HepG2 (cell line): Measurements from ENCODE around the gene FAM117A. TPM values are rescaled to one million over a fixed set of nuclear protein-coding genes. Genes with fewer than 3 reads are reported as not detected.

ENCODE experiments used
- ATAC-seq: fragments of 200-7000 bp; cut with Tn5 transposase; 3 replicates; pipeline ENCODE4 v1.9.1; 2020; ENCODE audit warnings: mild to moderate bottlenecking, moderate library complexity
- BruUV-seq: library from RNA; stranded (reverse); fragments of 400-500 nt; replicated peaks from 2 replicates; lab custom pipeline; 2021; lab: Mats Ljungman, UMichigan
- CTCF ChIA-PET: fragments of 300-600 bp; formaldehyde crosslinking; extraction: SDS; loops from one replicate; lab custom pipeline; 2021; ENCODE audit warnings: low total read pairs, inconsistent platforms, low intra/inter-chr PET ratio; lab: Yijun Ruan, JAX
- POLR2A ChIA-PET: fragments of 350-600 bp; sonication (Branson Sonifier 250); formaldehyde crosslinking; loops from one replicate; lab custom pipeline; 2020; ENCODE audit warnings: antibody characterized with exemption, inconsistent platforms; lab: Yijun Ruan, JAX
- DNase-seq: peaks from one replicate; pipeline ENCODE4 v3.0.0-alpha.2; 2015; ENCODE audit warnings: low spot score
- FAIRE-seq: peaks from 3 replicates; lab custom pipeline; 2011; peaks lifted over from hg19 to GRCh38; lab: Jason Lieb, UNC
- H2AFZ ChIP-seq: one replicate; pipeline ENCODE4 v1.6.1; 2011; ENCODE audit warnings: low read length, inconsistent platforms
- H3K27ac ChIP-seq: fragments of 300-600 bp; 3 replicates; pipeline ENCODE4 v1.8.0; 2011; ENCODE audit warnings: mixed run types, mild to moderate bottlenecking, mixed read lengths, low read length, inconsistent platforms; ENCODE audit not compliant: insufficient read depth; ENCODE audit errors: extremely low read length
- H3K27me3 ChIP-seq, 2 experiments: fragments of 200-600 bp in 1 of 2; 2 replicates in 1 of 2; 3 replicates in 1 of 2; pipeline versions ENCODE4 v1.6.0 to v1.8.0; 2011; ENCODE audit warnings: low read length in 2 of 2, mild to moderate bottlenecking in 2 of 2, moderate library complexity in 2 of 2, inconsistent platforms in 1 of 2; ENCODE audit not compliant: insufficient read depth in 2 of 2, control insufficient read depth in 1 of 2
- H3K36me3 ChIP-seq, 2 experiments: fragments of 200-600 bp in 1 of 2; replicated peaks in 1 of 2; 2 replicates in 1 of 2; 3 replicates in 1 of 2; pipeline versions ENCODE4 v1.5.1 to v1.8.0; 2011; ENCODE audit warnings: low read length in 2 of 2, inconsistent platforms in 1 of 2; ENCODE audit not compliant: insufficient read depth in 2 of 2, control insufficient read depth in 1 of 2
- H3K4me1 ChIP-seq: 2 replicates; pipeline ENCODE4 v1.5.1; 2012; ENCODE audit warnings: low read length, inconsistent platforms; ENCODE audit not compliant: insufficient read depth
- H3K4me2 ChIP-seq: 2 replicates; pipeline ENCODE4 v1.6.0; 2011; ENCODE audit warnings: low read depth, low read length, inconsistent platforms
- H3K4me3 ChIP-seq, 3 experiments: fragments of 200-600 bp in 1 of 3; sonication (generic), shearing (Covaris generic) in 1 of 3; replicated peaks in 1 of 3; 2 replicates each; pipeline ENCODE4 v1.5.1; 2011 to 2016; ENCODE audit warnings: low read length in 3 of 3, inconsistent platforms in 2 of 3, low read depth in 2 of 3, mild to moderate bottlenecking in 2 of 3, control low read depth in 1 of 3, mixed read lengths in 1 of 3; ENCODE audit not compliant: insufficient read depth in 1 of 3
- H3K79me2 ChIP-seq: one replicate; pipeline ENCODE4 v1.6.1; 2011; ENCODE audit warnings: low read length, inconsistent platforms; ENCODE audit not compliant: insufficient read depth
- H3K9ac ChIP-seq: 2 replicates; pipeline ENCODE4 v1.6.0; 2011; ENCODE audit warnings: mild to moderate bottlenecking, low read depth, low read length, inconsistent platforms; ENCODE audit not compliant: insufficient read depth
- H3K9me3 ChIP-seq: 2 replicates; pipeline ENCODE4 v1.5.1; 2012; ENCODE audit warnings: mild to moderate bottlenecking, low read length
- H4K20me1 ChIP-seq: 2 replicates; pipeline ENCODE4 v1.6.0; 2011; ENCODE audit warnings: inconsistent platforms, mild to moderate bottlenecking, low read length, moderate library complexity; ENCODE audit not compliant: insufficient read depth
- ATF7 ChIP-seq, 2 experiments: fragments of 450-650 bp in 1 of 2; sonication (generic) in 1 of 2; formaldehyde crosslinking in 1 of 2; IDR thresholded peaks; 2 replicates each; pipeline versions ENCODE4 v1.4.0 to v1.6.1; 2016 to 2020; ENCODE audit warnings: antibody characterized with exemption in 1 of 2, mild to moderate bottlenecking in 1 of 2, missing genetic modification reagents in 1 of 2
- CSRNP2 ChIP-seq: sonication (generic); formaldehyde crosslinking; conservative IDR thresholded peaks from 2 replicates; pipeline ENCODE4 v1.8.0; 2022; ENCODE audit warnings: low read depth, missing genetic modification reagents
- ELF1 ChIP-seq: sonication (generic); formaldehyde crosslinking; IDR thresholded peaks from 2 replicates; pipeline ENCODE4 v1.4.0; 2020; ENCODE audit warnings: missing genetic modification reagents
- HDAC6 ChIP-seq: fragments of 200-600 bp; sonication (generic); IDR thresholded peaks from 2 replicates; pipeline ENCODE4 v1.7.0; 2017; ENCODE audit warnings: mild to moderate bottlenecking, antibody characterized with exemption, low read length, low read depth
- HNF4A ChIP-seq: sonication (generic); formaldehyde crosslinking; IDR thresholded peaks from 2 replicates; pipeline ENCODE4 v1.4.0; 2020; ENCODE audit warnings: missing genetic modification reagents
- NFE2 ChIP-seq: sonication (generic); formaldehyde crosslinking; IDR thresholded peaks from 2 replicates; pipeline ENCODE4 v1.4.0; 2020; ENCODE audit warnings: missing genetic modification reagents
- PTBP1 ChIP-seq: fragments of 200-400 bp; formaldehyde crosslinking; IDR thresholded peaks from 2 replicates; pipeline ENCODE4 v1.6.1; 2018; ENCODE audit warnings: low read length, low read depth; ENCODE audit not compliant: poor library complexity, severe bottlenecking
- RFX1 ChIP-seq: fragments of 450-650 bp; IDR thresholded peaks from 2 replicates; pipeline ENCODE4 v1.6.1; 2017
- YY1 ChIP-seq: IDR thresholded peaks from 2 replicates; pipeline ENCODE4 v1.6.1; 2011; ENCODE audit warnings: low read length, low read depth, moderate library complexity, mild to moderate bottlenecking; ENCODE audit not compliant: insufficient read depth, insufficient replicate concordance
- ZBTB7B ChIP-seq: sonication (generic); formaldehyde crosslinking; IDR thresholded peaks from 2 replicates; pipeline ENCODE4 v1.4.0; 2020; ENCODE audit warnings: missing genetic modification reagents
- ZBTB8A ChIP-seq: sonication (generic); formaldehyde crosslinking; IDR thresholded peaks from 2 replicates; pipeline ENCODE4 v1.4.0; 2020; ENCODE audit warnings: mild to moderate bottlenecking, low read depth, missing genetic modification reagents, borderline replicate concordance
- ZNF615 ChIP-seq: sonication (generic); formaldehyde crosslinking; IDR thresholded peaks from 2 replicates; pipeline ENCODE4 v1.5.0; 2020; ENCODE audit warnings: mild to moderate bottlenecking, missing genetic modification reagents, borderline replicate concordance
- ZSCAN31 ChIP-seq: sonication (generic); formaldehyde crosslinking; IDR thresholded peaks from 2 replicates; pipeline ENCODE4 v1.5.0; 2020; ENCODE audit warnings: low read depth, mild to moderate bottlenecking, missing genetic modification reagents
- WGBS: methylation state at CpG from one replicate; pipeline ENCODE4 v1.1.6; 2017; ENCODE audit warnings: low lambda C conversion rate; 5-methylcytosine and 5-hydroxymethylcytosine counted together
- in situ Hi-C: cut with HindIII; loops from 2 replicates; pipeline ENCODE4 v1.10.0; 2017; ENCODE audit warnings: low pct_unique_long_range_greater_than_20kb; ENCODE audit not compliant: extremely low pct_ligation_motif_present
- intact Hi-C: fragments of 100-400 bp; cut with micrococcal nuclease; formaldehyde crosslinking; loops from one replicate; pipeline ENCODE4 v1.10.0; 2022; ENCODE audit not compliant: unreplicated experiment
- polyA plus RNA-seq, 8 experiments: library from polyadenylated mRNA; depleted of rRNA in 3 of 8; stranded (reverse) in 7 of 8; unstranded in 1 of 8; fragments of >200 nt; fragmentation: Illumina TruSeq in 4 of 8; extraction: Trizol in 4 of 8; gene quantifications; 2 replicates each; pipeline versions ENCODE4 v1.2.1 to v1.2.3, GENCODE V29; 2011 to 2016; ENCODE audit warnings: low read depth in 4 of 8, missing spikeins in 1 of 8, mixed read lengths in 1 of 8; ENCODE audit not compliant: insufficient read depth in 1 of 8
- total RNA-seq, 5 experiments: library from RNA; depleted of rRNA; stranded (reverse); fragments of >200 nt; fragmentation: Illumina TruSeq; extraction: Trizol; gene quantifications; 2 replicates each; pipeline ENCODE4 v1.2.3, GENCODE V29; 2016; ENCODE audit warnings: low read depth in 1 of 5
- TF ChIP-seq, protein P1 (sequence below): sonication (generic); IDR thresholded peaks from 2 replicates; pipeline ENCODE4 v1.6.1; 2016; ENCODE audit warnings: low read depth, borderline replicate concordance

The FAM117A gene
- total and polyA plus RNA-seq, 2 of the 13 experiments (the other 11 are each of a cell fraction or from before 2014, with no cell fraction given): 12.1 to 19.8 TPM

GRCh38 chr17:49784636-49785035, 20.7 kb upstream of the FAM117A start:
- Histone ChIP-seq H4K20me1 (peaks cover 5% of the 10 kb centered on the region), H3K4me1 (peaks cover 14% of the 10 kb centered on the region), H3K36me3 (no peaks in the 10 kb centered on the region), H3K4me3 (no peak overlapping the region), H3K79me2 (peaks cover 7% of the 10 kb centered on the region), H3K27ac (no peak overlapping the region), H3K9me3 (no peaks in the 10 kb centered on the region), H2AFZ (no peak overlapping the region), H3K4me2 (no peak overlapping the region), H3K27me3 (no peaks in the 10 kb centered on the region), H3K9ac (no peak overlapping the region)
- FAIRE-seq (no peak), ATAC-seq (no peak), DNase-seq (no peak)
- WGBS: 19% methylated on average over 1 of the region's 1 CpG
- intact Hi-C loops (no loop called here), in situ Hi-C loops (loop anchor here (5.0 kb wide), 1 partner anchor 217 kb away; no protein-coding TSS in a partner anchor)
- BruUV-seq: no TSS peak
- ChIA-PET POLR2A (interaction anchor here (1.3 kb wide), 1 partner anchor 20 kb away, joined by 5 read pairs; no protein-coding TSS in a partner anchor), CTCF (no interaction called here)
- TF ChIP-seq ELF1 (CRISPR knock-in tag) (no peak), PTBP1 (no peak), HNF4A (CRISPR knock-in tag) (no peak), ZSCAN31 (CRISPR knock-in tag) (no peak), CSRNP2 (CRISPR knock-in tag) (no peak), RFX1 (no peak), YY1 (no peak), ZBTB8A (CRISPR knock-in tag) (no peak), ATF7 (IDR thresholded peaks at IDR 0.05) (no peak), ATF7 (CRISPR knock-in tag; IDR thresholded peaks at IDR 0.05) (no peak), HDAC6 (no peak), NFE2 (CRISPR knock-in tag) (no peak), ZNF615 (CRISPR knock-in tag) (no peak), ZBTB7B (CRISPR knock-in tag) (no peak)
- TF ChIP-seq, protein P1, sequence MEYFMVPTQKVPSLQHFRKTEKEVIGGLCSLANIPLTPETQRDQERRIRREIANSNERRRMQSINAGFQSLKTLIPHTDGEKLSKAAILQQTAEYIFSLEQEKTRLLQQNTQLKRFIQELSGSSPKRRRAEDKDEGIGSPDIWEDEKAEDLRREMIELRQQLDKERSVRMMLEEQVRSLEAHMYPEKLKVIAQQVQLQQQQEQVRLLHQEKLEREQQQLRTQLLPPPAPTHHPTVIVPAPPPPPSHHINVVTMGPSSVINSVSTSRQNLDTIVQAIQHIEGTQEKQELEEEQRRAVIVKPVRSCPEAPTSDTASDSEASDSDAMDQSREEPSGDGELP: no peak
